Trophoblast cell (in vitro differentiated cells and primary cell): ENCODE measurements around the gene S100A3.
A peak's percentile ranks its signal among the peaks of the same experiment; 100 is the strongest.

ENCODE experiments used
- DNase-seq, 2 donors: peaks; one replicate each; pipeline ENCODE4 v3.0.0-alpha.2; 2016
- H2AFZ ChIP-seq: 2 replicates; pipeline ENCODE4 v1.6.1; 2013; ENCODE audit warnings: low read length, moderate library complexity, mild to moderate bottlenecking; ENCODE audit not compliant: insufficient read depth, poor library complexity
- H2AK5ac ChIP-seq: 2 replicates; pipeline ENCODE4 v1.6.1; 2013; ENCODE audit warnings: mild to moderate bottlenecking, low read length
- H2BK120ac ChIP-seq: 2 replicates; pipeline ENCODE4 v1.6.1; 2013; ENCODE audit warnings: low read length, mild to moderate bottlenecking, moderate library complexity; ENCODE audit not compliant: insufficient read depth, poor library complexity
- H2BK12ac ChIP-seq: 2 replicates; pipeline ENCODE4 v1.6.1; 2013; ENCODE audit warnings: mild to moderate bottlenecking, low read length, moderate library complexity
- H2BK5ac ChIP-seq: 2 replicates; pipeline ENCODE4 v1.6.1; 2013; ENCODE audit warnings: low read length, low read depth, moderate library complexity, mild to moderate bottlenecking; ENCODE audit not compliant: poor library complexity
- H3K14ac ChIP-seq: 2 replicates; pipeline ENCODE4 v1.6.1; 2013; ENCODE audit warnings: mild to moderate bottlenecking, low read length
- H3K18ac ChIP-seq: 2 replicates; pipeline ENCODE4 v1.6.1; 2013; ENCODE audit warnings: mild to moderate bottlenecking, low read length
- H3K23ac ChIP-seq: 2 replicates; pipeline ENCODE4 v1.6.1; 2013; ENCODE audit warnings: low read length
- H3K27ac ChIP-seq: 2 replicates; pipeline ENCODE4 v1.5.1; 2013; ENCODE audit warnings: low read depth, mild to moderate bottlenecking, inconsistent platforms, low read length, moderate library complexity
- H3K27me3 ChIP-seq: 2 replicates; pipeline ENCODE4 v1.6.1; 2013; ENCODE audit warnings: inconsistent platforms, mild to moderate bottlenecking, low read length, moderate library complexity; ENCODE audit not compliant: insufficient read depth
- H3K36me3 ChIP-seq, 2 experiments: 1 replicate in 1 of 2; 2 replicates in 1 of 2; pipeline ENCODE4 v1.6.1; 2013; ENCODE audit warnings: low read length in 2 of 2, mild to moderate bottlenecking in 2 of 2, moderate library complexity in 1 of 2; ENCODE audit not compliant: insufficient read depth in 2 of 2, control insufficient read depth in 1 of 2
- H3K4ac ChIP-seq: 2 replicates; pipeline ENCODE4 v1.6.1; 2013; ENCODE audit warnings: low read depth, mild to moderate bottlenecking, low read length, moderate library complexity
- H3K4me1 ChIP-seq, 2 experiments: 1 replicate in 1 of 2; 2 replicates in 1 of 2; pipeline ENCODE4 v1.6.1; 2013; ENCODE audit warnings: low read length in 2 of 2, mild to moderate bottlenecking in 2 of 2, moderate library complexity in 1 of 2; ENCODE audit not compliant: insufficient read depth in 2 of 2, control insufficient read depth in 1 of 2
- H3K4me2 ChIP-seq: 2 replicates; pipeline ENCODE4 v1.6.1; 2013; ENCODE audit warnings: inconsistent platforms, mild to moderate bottlenecking, low read length, moderate library complexity
- H3K4me3 ChIP-seq: 2 replicates; pipeline ENCODE4 v1.5.1; 2013; ENCODE audit warnings: mild to moderate bottlenecking, low read depth, low read length, inconsistent platforms
- H3K79me1 ChIP-seq: one replicate; pipeline ENCODE4 v1.6.1; 2013; ENCODE audit warnings: low read length
- H3K79me2 ChIP-seq: 2 replicates; pipeline ENCODE4 v1.6.1; 2013; ENCODE audit warnings: low read length, mild to moderate bottlenecking; ENCODE audit not compliant: control insufficient read depth, insufficient read depth, poor library complexity
- H3K9ac ChIP-seq: 2 replicates; pipeline ENCODE4 v1.6.1; 2013; ENCODE audit warnings: mild to moderate bottlenecking, low read length
- H3K9me3 ChIP-seq: 2 replicates; pipeline ENCODE4 v1.6.1; 2013; ENCODE audit warnings: low read depth, mild to moderate bottlenecking, control low read depth, inconsistent platforms, low read length; ENCODE audit not compliant: insufficient read depth
- H4K12ac ChIP-seq: 2 replicates; pipeline ENCODE4 v1.6.1; 2013; ENCODE audit warnings: low read depth, mild to moderate bottlenecking, low read length, moderate library complexity
- H4K8ac ChIP-seq: 2 replicates; pipeline ENCODE4 v1.6.1; 2013; ENCODE audit warnings: low read depth, mild to moderate bottlenecking, low read length, moderate library complexity
- H4K91ac ChIP-seq: one replicate; pipeline ENCODE4 v1.6.1; 2013; ENCODE audit warnings: low read depth, mild to moderate bottlenecking, low read length, moderate library complexity
- WGBS: extraction: QIAGEN DNeasy Blood & Tissue Kit; methylation state at CpG from one replicate; pipeline ENCODE4 v1.1.7; 2013; ENCODE audit warnings: missing lambda C conversion rate; ENCODE audit not compliant: insufficient read length, insufficient coverage; ENCODE audit errors: extremely low coverage; 5-methylcytosine and 5-hydroxymethylcytosine counted together

S100A3 gene

GRCh38 chr1:153510984-153511410 lies 38.1 kb downstream of the S100A3 start:
- WGBS, result no CpG with 5 or more reads among the region's 7 CpGs

DNA sequence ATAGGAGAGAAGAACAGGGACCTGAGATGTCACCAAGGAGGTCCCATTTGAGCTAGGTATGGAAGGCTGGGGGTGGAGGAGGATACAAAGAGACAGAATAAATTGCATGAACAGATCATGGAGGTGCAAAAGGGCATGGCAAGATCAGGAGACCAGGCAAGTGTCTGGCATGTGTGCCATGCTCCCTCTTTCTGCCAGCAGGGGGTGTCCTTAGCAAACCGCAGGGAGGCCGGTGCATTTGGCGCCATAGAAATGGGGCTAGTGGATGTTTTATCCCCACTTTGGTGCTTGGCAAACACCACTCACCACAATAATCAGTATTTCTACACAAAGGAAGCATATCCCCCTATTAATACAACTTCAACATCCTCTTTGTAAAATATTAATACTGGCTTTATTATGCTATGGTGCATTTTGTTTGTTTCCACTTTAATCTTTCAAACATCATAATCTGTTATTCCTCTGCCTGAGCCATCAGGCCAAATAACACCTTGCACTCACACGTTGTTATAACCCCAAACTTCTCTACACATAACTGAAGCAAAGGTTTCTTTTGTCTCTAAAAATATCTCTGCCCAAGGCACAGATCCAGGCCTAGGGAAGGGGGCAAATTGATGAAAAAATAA lies 39.2 kb downstream of the S100A3 start:
- peaks cover 10 to 12% of the 10 kb centered on the region in 2 experiments for H3K4me1 ChIP-seq

More at GRCh38 chr1:153510984-153511410, 38.1 kb downstream of the S100A3 start:
- no peaks in the 10 kb centered on the region for H3K27me3 ChIP-seq
- no peaks in the 10 kb centered on the region for H3K79me2 ChIP-seq
- no peak overlapping the region for H2AK5ac ChIP-seq
- H3K27ac ChIP-seq, result no peak overlapping the region
- H3K4me2 ChIP-seq, result no peak overlapping the region
- no peak overlapping the region for H3K4ac ChIP-seq
- H3K36me3 ChIP-seq, result no peaks in the 10 kb centered on the region
- H3K9ac ChIP-seq, result no peak overlapping the region
- no peak overlapping the region for H4K12ac ChIP-seq
- H3K14ac ChIP-seq, result no peak overlapping the region
- H4K8ac ChIP-seq, result peak overlapping the region; percentile 15
- peak overlapping the region; percentile 22 for H4K91ac ChIP-seq
- no peak overlapping the region for H2AFZ ChIP-seq
- DNase-seq, result peak; percentile 83 to 91
- H2BK12ac ChIP-seq, result no peak overlapping the region
- H3K4me3 ChIP-seq, result no peak overlapping the region
- H3K23ac ChIP-seq, result no peak overlapping the region
- no peak overlapping the region for H3K18ac ChIP-seq
- peaks cover 26% of the 10 kb centered on the region for H3K79me1 ChIP-seq
- peak overlapping the region; percentile 74 for H2BK120ac ChIP-seq
- peak overlapping the region; percentile 26 for H2BK5ac ChIP-seq
- H3K9me3 ChIP-seq, result no peaks in the 10 kb centered on the region
- H3K4me1 ChIP-seq, result peaks cover 17 to 18% of the 10 kb centered on the region in 2 experiments

DNA sequence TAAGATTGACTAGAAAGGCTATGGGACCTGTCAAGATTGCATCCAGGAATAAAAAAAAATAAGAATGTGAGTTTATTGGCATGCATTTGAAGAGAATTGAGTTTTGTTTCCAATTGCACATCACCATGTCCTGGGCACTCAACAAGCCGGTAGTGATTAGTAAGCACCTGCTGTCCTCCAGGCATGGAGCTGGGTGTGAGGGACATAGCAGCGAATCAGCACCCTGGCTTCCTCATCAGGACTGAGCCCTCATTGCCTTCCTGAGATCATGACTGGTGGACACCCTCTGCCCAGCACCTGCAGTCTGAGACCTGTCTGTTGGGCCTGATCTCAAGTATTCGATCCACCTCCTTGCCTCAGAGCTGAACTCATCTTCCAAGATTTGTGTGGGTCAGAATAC lies 40.0 kb downstream of the S100A3 start:
- no peak overlapping the region for H2AK5ac ChIP-seq
- no peak overlapping the region for H3K23ac ChIP-seq
- no peak overlapping the region for H3K14ac ChIP-seq
- no peak overlapping the region for H2BK120ac ChIP-seq
- H4K12ac ChIP-seq, result no peak overlapping the region
- H3K79me2 ChIP-seq, result no peaks in the 10 kb centered on the region
- H2BK12ac ChIP-seq, result no peak overlapping the region
- H4K8ac ChIP-seq, result no peak overlapping the region
- H3K27ac ChIP-seq, result no peak overlapping the region
- DNase-seq, result no peak
- no peak overlapping the region for H2AFZ ChIP-seq
- H3K4me2 ChIP-seq, result no peak overlapping the region
- H3K4me3 ChIP-seq, result no peak overlapping the region
- H2BK5ac ChIP-seq, result no peak overlapping the region
- no CpG with 5 or more reads among the region's 3 CpGs for WGBS
- H3K9me3 ChIP-seq, result no peaks in the 10 kb centered on the region
- no peaks in the 10 kb centered on the region for H3K36me3 ChIP-seq
- peak overlapping the region; percentile 20 for H4K91ac ChIP-seq
- peaks cover 10 to 12% of the 10 kb centered on the region in 2 experiments for H3K4me1 ChIP-seq
- no peak overlapping the region for H3K4ac ChIP-seq
- no peak overlapping the region for H3K18ac ChIP-seq
- H3K27me3 ChIP-seq, result no peaks in the 10 kb centered on the region
- H3K9ac ChIP-seq, result no peak overlapping the region
- peaks cover 26% of the 10 kb centered on the region for H3K79me1 ChIP-seq

More for the DNA sequence above, 39.2 kb downstream of the S100A3 start:
- Histone ChIP-seq H3K36me3 (no peaks in the 10 kb centered on the region), H3K23ac (no peak overlapping the region), H2AFZ (no peak overlapping the region), H3K79me1 (peaks cover 26% of the 10 kb centered on the region), H3K9ac (no peak overlapping the region), H3K18ac (no peak overlapping the region), H2BK120ac (no peak overlapping the region), H2AK5ac (no peak overlapping the region), H2BK12ac (no peak overlapping the region), H3K27me3 (no peaks in the 10 kb centered on the region), H3K4ac (no peak overlapping the region), H3K79me2 (no peaks in the 10 kb centered on the region), H4K12ac (no peak overlapping the region), H3K9me3 (no peaks in the 10 kb centered on the region), H3K4me3 (no peak overlapping the region), H3K14ac (no peak overlapping the region), H4K91ac (peak overlapping the region; percentile 9), H3K4me2 (no peak overlapping the region), H3K27ac (no peak overlapping the region), H4K8ac (no peak overlapping the region), H2BK5ac (no peak overlapping the region)
- peak in 1 of 2 donors; percentile 70 for DNase-seq
- no CpG with 5 or more reads among the region's 4 CpGs for WGBS

- Histone ChIP-seq H2BK120ac (peak overlapping the region; percentile 64), H3K79me1 (peaks cover 22% of the 10 kb centered on the region), H2BK12ac (peak overlapping the region; percentile 72), H3K4me3 (no peak overlapping the region), H3K27me3 (no peaks in the 10 kb centered on the region), H4K12ac (no peak overlapping the region), H3K18ac (no peak overlapping the region), H2AK5ac (peak overlapping the region; percentile 67), H3K9ac (no peak overlapping the region), H3K4ac (no peak overlapping the region), H3K36me3 (no peaks in the 10 kb centered on the region), H3K9me3 (no peaks in the 10 kb centered on the region), H2AFZ (no peak overlapping the region), H3K79me2 (no peaks in the 10 kb centered on the region), H4K91ac (peak overlapping the region; percentile 47), H3K27ac (no peak overlapping the region), H3K4me1 (peaks cover 10 to 12% of the 10 kb centered on the region in 2 experiments), H4K8ac (peak overlapping the region; percentile 62), H3K4me2 (no peak overlapping the region), H3K14ac (peak overlapping the region; percentile 49), H3K23ac (no peak overlapping the region), H2BK5ac (no peak overlapping the region)
- DNase-seq, result no peak
- no CpG with 5 or more reads among the region's 11 CpGs for WGBS
Measured at GRCh38 chr1:153507926-153508583, 41.0 kb downstream of the S100A3 start.
